OCI-M1 (cell line): ENCODE measurements around the gene SPIN1.

ENCODE experiments used
- DNase-seq: peaks from one replicate; lab custom pipeline; 2025; lab: John Stamatoyannopoulos, UW

Gene SPIN1

GRCh38 chr9:88388886-88389605 lies 802 bp downstream of the SPIN1 start:
- DNase-seq: peak; percentile 74

DNA sequence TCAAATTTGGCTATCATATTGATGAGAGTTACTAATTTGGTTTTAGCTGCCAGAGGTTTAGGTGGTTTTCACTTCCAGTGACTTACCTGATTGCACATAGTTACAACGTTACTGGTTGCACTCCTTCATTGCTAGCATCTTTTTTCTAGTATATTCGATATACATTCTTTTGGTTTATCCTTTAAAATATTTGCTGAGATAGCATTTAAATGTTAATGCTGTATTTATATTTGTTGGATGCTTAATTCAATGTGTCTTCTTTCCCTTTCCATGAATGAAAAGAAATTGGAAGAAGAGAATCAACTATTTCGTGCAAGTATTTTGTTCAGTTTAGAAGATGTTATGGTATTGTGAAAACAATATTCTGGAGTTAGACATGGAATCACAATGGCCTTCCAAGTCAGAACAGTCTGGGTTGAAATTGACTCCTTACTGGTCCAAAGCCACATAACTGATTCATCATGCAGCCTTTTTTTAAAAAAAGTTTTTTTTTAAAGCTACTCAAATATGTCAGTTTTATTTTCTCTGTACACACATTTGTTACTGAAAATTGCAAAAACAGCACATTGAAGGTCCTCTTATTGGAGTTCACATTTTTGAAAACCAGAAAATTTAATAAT lies 2.2 kb downstream of the SPIN1 start:
- no peak for DNase-seq

DNA sequence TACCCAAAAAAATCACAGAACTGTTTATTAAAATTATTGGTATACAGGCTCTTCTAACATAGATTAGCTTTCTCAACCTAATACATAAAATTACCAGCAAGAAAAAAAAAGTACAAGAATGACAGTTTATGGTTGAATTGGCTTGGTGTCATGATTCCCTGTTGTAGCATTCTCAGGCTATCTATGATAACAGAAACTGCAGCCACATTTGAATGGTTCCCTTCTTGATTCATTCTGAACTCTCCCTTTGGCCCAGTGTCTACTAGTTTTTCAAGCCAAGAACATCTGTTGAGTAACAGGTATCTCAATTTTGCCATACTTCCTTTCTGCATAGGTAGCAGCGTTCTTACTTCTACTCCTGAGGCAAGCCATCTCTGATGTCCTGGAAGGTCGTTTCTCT lies 3.0 kb downstream of the SPIN1 start:
- no peak for DNase-seq

- no peak for DNase-seq
These were observed 3.7 kb downstream of the SPIN1 start for GRCh38 chr9:88391921-88392320.

DNA sequence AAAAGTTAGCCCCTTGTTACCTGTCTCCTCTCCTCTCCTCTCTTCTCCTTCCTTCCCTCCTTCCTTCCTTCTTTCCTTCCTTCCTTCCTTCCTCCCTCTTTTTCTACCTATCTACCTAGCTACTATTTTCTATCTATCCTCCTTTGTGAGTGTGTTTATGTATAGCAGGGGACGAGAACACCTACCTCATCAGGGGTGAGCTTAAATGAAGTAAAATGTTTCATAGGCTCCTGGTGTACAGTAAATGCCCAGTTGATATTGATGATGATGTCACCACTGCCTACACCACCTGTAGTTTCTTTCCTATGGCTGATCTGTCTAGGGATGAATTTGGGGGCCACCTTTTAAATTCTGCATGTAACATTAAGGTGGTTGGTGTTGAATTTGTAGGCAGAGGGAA lies 4.3 kb downstream of the SPIN1 start:
- no peak for DNase-seq

GRCh38 chr9:88396836-88397577 lies 8.8 kb downstream of the SPIN1 start:
- no peak for DNase-seq

DNA sequence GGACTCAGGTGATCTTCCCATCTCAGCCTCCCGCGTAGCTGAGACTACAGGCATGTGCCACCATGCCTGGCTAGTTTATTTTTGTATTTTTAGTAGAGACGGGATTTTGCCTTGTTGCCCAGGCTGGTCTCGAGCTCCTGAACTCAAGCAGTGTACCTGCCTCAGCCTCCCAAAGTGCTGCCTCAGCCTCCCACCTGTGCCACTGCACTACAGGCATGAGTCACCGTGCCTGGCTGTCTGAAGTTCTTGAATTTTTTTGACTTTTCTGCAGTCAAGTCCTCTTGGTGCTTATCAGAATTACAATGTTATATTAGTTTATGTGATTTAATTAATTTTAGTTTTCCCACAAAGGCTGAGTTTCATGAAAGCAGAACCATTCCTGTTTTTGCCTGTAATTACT lies 9.8 kb downstream of the SPIN1 start:
- no peak for DNase-seq

- DNase-seq: no peak
These were observed 11.7 kb downstream of the SPIN1 start for GRCh38 chr9:88399966-88400365.

GRCh38 chr9:88403340-88403739 lies 15.1 kb downstream of the SPIN1 start:
- no peak for DNase-seq

DNA sequence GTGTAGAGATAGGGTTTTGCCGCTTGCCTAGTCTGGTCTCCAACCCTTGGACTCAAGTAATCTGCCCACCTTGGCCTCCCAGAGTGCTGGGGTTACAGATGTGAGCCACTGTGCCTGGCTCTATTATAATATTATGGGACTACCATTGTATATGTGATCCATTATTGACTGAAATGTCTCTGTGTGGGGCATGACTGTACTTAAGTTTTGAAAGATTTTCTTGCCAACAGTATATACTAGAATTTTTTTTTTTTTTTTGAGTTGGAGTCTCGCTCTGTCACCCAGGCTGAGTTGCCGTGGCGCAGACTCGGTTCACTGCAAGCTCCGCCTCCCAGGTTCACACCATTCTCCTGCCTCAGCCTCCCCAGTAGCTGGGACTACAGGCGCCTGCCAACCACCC lies 17.8 kb downstream of the SPIN1 start:
- no peak for DNase-seq

DNA sequence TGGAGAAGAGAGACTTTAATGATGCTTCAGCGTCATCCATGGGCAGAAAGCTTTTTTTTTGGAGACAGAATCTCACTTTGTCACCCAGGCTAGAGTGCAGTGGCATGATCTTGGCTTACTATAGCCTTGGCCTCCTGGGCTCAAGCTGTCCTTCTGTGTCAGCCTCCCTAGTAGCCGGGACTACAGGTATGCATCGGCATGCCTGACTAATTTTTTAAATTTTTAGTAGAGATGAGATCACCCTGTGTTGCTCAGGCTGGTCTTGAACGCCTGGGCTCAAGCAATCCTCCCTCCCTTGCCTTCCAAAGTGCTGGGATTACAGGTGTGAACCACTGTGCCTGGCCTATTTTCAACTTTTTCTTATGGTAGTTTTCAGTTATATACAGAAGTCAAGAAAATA lies 23.2 kb downstream of the SPIN1 start:
- DNase-seq: no peak

GRCh38 chr9:88414298-88414697 lies 26.1 kb downstream of the SPIN1 start:
- DNase-seq: no peak

DNA sequence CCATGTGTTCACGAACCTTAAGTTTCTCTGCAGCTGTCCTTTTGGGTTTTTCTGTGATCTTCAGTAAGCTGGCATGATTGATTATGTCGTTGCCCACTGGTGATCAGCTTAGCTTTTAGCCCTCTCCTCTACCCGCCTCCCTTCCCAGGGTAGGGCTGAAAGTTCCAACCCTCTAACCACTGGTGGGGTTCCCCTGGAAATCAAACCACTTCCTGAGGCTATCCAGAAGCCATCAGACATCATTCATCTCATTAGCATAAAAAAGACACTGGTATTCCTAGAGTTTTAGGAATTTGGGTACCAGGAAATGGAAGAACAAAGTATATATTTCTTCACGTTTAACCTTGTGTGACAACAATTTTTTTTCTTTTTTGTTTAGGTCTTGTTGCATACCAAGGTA lies 29.8 kb downstream of the SPIN1 start:
- DNase-seq: no peak

DNA sequence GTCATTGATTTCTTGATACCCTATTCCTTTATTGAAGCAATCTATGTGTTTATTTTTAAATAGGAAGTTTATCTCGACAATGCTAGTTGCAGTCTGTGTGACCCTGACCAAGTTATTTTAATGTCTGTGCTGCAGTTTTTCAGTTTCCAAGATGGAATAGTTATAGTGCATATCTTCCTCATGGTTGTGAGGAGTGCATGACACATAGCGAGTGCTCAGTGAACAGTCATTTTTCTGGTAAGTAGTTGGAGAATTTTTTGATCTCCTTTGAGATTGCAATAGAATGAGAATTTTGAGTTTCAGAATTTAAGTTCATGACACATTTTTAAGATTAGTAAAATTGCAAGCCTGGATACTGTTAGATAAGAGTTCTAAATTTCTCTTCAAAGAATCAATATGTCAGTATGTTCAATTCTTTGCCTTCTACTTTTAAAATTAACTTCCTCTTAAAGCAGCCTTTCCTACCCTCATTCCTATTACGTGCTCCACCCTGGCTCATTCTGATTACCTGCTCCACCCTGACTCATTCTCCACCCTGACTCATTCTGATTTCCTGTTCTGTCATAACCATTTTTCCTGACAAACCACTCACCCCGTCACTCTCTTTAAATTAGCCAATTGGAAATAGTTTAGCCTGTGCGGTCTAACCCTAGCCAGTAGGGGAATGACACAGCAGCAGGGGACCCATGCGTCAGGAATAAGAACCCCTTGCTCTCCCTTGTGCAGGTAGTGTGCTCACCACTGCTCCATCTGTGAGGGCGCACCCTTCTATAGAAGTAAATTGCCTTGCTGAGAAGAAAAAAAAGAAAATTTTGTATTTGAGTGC lies 30.7 kb downstream of the SPIN1 start:
- DNase-seq: no peak

GRCh38 chr9:88420227-88420626 lies 32.0 kb downstream of the SPIN1 start:
- no peak for DNase-seq

- DNase-seq: no peak
These were observed 33.1 kb downstream of the SPIN1 start for GRCh38 chr9:88421348-88421747.

- no peak for DNase-seq
These were observed 37.3 kb downstream of the SPIN1 start for GRCh38 chr9:88425538-88425950.

- no peak for DNase-seq
These were observed 38.4 kb downstream of the SPIN1 start for GRCh38 chr9:88426651-88427050.

DNA sequence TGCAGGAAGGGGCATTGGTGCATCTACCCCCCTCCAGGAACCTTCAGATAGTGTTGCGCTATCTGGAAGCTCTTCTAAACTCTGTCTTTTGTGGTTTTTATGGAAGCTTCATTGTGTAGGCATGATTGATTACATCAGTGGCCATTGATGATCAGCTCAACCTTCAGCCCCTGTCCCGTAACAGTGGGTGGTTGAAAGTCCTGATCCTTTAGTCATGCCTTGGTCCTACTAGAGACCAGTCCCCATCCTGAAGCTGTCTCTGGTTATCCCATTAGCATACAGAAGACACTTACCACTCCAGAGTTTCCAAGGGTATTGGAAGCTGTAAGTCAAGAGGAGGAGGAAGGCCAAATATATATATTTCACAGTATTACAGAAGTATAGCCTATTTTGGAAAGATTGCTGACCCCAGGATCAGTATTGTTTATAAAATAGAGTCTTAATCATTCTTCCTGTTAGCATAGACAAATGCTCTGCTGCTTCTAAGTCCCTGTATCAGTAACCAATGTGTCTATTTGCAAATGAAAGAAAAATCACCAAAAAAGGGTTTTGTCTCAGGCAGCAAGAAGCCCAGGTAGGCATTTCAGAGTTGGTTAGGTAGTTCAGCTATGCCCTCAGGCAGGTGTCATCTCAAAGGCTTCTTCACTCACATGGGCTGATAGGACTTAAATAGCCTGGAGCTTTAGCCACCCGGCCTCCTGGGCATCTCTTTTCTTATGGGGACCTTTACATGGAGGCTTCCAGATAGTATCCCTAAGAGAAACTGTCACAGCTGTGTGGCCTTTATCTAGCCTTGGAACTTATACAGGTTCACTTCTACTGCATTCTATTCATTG lies 41.6 kb downstream of the SPIN1 start:
- no peak for DNase-seq

DNA sequence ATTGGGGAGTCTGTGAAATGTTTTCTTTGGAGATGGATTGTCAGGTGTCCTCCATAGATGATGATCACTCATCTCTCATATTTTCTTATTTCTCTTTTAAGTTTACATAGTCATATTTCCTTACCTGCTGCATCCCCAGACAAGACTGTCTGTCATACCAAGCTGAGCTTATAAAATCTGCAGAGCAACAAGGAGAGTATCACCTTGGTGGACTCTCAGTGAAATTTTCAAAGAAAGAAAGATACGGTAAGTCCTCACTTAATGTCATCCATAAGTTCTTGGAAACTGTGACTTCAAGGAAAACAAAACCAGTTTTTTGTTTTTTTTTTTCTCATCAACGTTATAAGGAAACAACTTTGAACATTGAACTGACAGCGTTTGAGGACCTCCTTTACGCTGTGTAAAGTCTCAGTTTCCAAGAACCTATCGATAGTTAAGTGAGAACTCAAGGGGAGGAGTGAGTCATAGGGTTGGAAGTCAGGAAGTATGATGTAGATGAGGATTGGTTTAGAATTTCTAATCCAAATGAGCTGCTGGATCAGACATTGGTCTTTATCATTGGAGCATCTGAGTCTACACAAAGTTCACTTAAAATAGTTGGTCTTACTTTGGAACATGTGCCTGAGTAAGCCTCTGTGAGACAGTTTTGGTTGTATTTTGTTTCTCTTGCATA lies 45.5 kb downstream of the SPIN1 start:
- peak; percentile 28 for DNase-seq

- DNase-seq: no peak
These were observed 47.1 kb downstream of the SPIN1 start for GRCh38 chr9:88435336-88435735.
